Vagina (tissue), 2 donors: Measurements from ENCODE around the gene FRYL. TPM values are rescaled to one million over a fixed set of nuclear protein-coding genes. Genes with fewer than 3 reads are reported as not detected.

Source experiments
- DNase-seq, 2 donors: peaks; one replicate each; pipeline ENCODE4 v3.0.0-alpha.2; 2017; ENCODE audit errors: extremely low spot score in 2 of 2
- H3K27ac ChIP-seq: fragments of 200-600 bp; sonication (generic); one replicate; pipeline ENCODE4 v1.5.1; 2019
- H3K27me3 ChIP-seq: fragments of 200-600 bp; sonication (generic); one replicate; pipeline ENCODE4 v1.5.1; 2019
- H3K36me3 ChIP-seq, 2 donors: fragments of 200-600 bp; sonication (generic); one replicate each; pipeline ENCODE4 v1.5.1; 2017 to 2019
- H3K4me1 ChIP-seq: fragments of 200-600 bp; sonication (generic); one replicate; pipeline ENCODE4 v1.5.1; 2019
- H3K4me3 ChIP-seq, 2 donors: fragments of 200-600 bp; sonication (generic); 1 replicate in 1 of 2; 2 replicates in 1 of 2; pipeline ENCODE4 v1.5.1; 2016 to 2019
- H3K9me3 ChIP-seq: fragments of 200-600 bp; sonication (generic); one replicate; pipeline ENCODE4 v1.5.1; 2019
- POLR2A ChIP-seq, 2 donors: fragments of 450-650 bp; IDR thresholded peaks; one replicate each; pipeline ENCODE4 v1.6.1; 2017; ENCODE audit warnings: antibody characterized with exemption in 2 of 2, mild to moderate bottlenecking in 2 of 2, moderate library complexity in 2 of 2
- POLR2AphosphoS5 ChIP-seq, 2 donors: sonication (generic); formaldehyde crosslinking; IDR thresholded peaks; one replicate each; pipeline ENCODE4 v1.9.0; 2017; ENCODE audit warnings: antibody characterized with exemption in 2 of 2, mild to moderate bottlenecking in 2 of 2, low read depth in 1 of 2; ENCODE audit not compliant: insufficient read depth in 1 of 2
- intact Hi-C: fragments of 100-400 bp; cut with DNase I; formaldehyde crosslinking; loops from one replicate; pipeline ENCODE4 v1.15.1; 2023
- total RNA-seq: library from RNA; depleted of rRNA; stranded (reverse); fragments of >200 nt; gene quantifications from one replicate; pipeline ENCODE4 v1.2.3, GENCODE V29; 2016
- TF ChIP-seq, protein P1 (sequence below), 3 experiments: fragments of 450-650 bp in 2 of 3; fragments of 200-600 bp in 1 of 3; sonication (generic) in 1 of 3; IDR thresholded peaks; one replicate each; pipeline ENCODE4 v1.5.1; 2017 to 2019; ENCODE audit warnings: antibody characterized with exemption in 3 of 3, mild to moderate bottlenecking in 2 of 3, moderate library complexity in 2 of 3

The FRYL gene
- total RNA-seq, 1 donor from 2014 or later: 51.8 TPM

DNA sequence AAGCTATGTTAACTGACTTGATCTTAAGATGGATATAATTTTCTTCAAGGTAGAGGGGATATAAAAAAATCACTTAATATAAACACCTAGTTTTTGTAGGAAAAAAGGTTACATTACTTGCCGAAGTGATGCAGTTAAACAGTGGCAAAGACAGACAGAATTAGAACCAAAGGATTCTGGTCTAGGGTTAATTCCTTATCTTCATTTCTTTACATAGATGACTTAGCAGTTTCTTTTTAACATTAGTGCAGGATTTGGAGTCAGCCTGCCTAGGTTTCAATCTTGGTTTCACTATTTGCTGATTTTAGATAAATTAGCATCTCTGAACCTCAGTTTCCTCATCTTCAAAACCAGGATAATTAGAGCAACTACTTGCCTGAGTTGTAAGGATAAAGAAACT lies 275.7 kb downstream of the FRYL start:
- intact Hi-C loops: no loop called here
- Histone ChIP-seq H3K27ac (no peak overlapping the region), H3K27me3 (no peaks in the 10 kb centered on the region)

GRCh38 chr4:48504026-48504330 lies 276.1 kb downstream of the FRYL start:
- no peak for DNase-seq
- H3K27me3 ChIP-seq: no peaks in the 10 kb centered on the region
- H3K4me3 ChIP-seq: no peak overlapping the region
- TF ChIP-seq POLR2A (IDR thresholded peaks at IDR 0.05) (no peak), POLR2AphosphoS5 (IDR thresholded peaks at IDR 0.05; ENCODE audit: insufficient read depth in 1 of 2, low read depth in 1 of 2) (no peak)
- TF ChIP-seq, protein P1, sequence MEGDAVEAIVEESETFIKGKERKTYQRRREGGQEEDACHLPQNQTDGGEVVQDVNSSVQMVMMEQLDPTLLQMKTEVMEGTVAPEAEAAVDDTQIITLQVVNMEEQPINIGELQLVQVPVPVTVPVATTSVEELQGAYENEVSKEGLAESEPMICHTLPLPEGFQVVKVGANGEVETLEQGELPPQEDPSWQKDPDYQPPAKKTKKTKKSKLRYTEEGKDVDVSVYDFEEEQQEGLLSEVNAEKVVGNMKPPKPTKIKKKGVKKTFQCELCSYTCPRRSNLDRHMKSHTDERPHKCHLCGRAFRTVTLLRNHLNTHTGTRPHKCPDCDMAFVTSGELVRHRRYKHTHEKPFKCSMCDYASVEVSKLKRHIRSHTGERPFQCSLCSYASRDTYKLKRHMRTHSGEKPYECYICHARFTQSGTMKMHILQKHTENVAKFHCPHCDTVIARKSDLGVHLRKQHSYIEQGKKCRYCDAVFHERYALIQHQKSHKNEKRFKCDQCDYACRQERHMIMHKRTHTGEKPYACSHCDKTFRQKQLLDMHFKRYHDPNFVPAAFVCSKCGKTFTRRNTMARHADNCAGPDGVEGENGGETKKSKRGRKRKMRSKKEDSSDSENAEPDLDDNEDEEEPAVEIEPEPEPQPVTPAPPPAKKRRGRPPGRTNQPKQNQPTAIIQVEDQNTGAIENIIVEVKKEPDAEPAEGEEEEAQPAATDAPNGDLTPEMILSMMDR (IDR thresholded peaks at IDR 0.05): no peak
- H3K27ac ChIP-seq: no peak overlapping the region
- peaks cover 0 to 16% of the 10 kb centered on the region in 2 donors for H3K36me3 ChIP-seq
- intact Hi-C loops: no loop called here
- no peaks in the 10 kb centered on the region for H3K4me1 ChIP-seq
- H3K9me3 ChIP-seq: no peaks in the 10 kb centered on the region

More for the DNA sequence above, 275.7 kb downstream of the FRYL start:
- Histone ChIP-seq H3K4me1 (no peaks in the 10 kb centered on the region), H3K4me3 (no peak overlapping the region), H3K36me3 (peaks cover 0 to 20% of the 10 kb centered on the region in 2 donors), H3K9me3 (no peaks in the 10 kb centered on the region)
- DNase-seq: no peak
- TF ChIP-seq POLR2A (IDR thresholded peaks at IDR 0.05) (no peak), POLR2AphosphoS5 (IDR thresholded peaks at IDR 0.05; ENCODE audit: insufficient read depth in 1 of 2, low read depth in 1 of 2) (no peak)
- TF ChIP-seq, protein P1 (IDR thresholded peaks at IDR 0.05): no peak

DNA sequence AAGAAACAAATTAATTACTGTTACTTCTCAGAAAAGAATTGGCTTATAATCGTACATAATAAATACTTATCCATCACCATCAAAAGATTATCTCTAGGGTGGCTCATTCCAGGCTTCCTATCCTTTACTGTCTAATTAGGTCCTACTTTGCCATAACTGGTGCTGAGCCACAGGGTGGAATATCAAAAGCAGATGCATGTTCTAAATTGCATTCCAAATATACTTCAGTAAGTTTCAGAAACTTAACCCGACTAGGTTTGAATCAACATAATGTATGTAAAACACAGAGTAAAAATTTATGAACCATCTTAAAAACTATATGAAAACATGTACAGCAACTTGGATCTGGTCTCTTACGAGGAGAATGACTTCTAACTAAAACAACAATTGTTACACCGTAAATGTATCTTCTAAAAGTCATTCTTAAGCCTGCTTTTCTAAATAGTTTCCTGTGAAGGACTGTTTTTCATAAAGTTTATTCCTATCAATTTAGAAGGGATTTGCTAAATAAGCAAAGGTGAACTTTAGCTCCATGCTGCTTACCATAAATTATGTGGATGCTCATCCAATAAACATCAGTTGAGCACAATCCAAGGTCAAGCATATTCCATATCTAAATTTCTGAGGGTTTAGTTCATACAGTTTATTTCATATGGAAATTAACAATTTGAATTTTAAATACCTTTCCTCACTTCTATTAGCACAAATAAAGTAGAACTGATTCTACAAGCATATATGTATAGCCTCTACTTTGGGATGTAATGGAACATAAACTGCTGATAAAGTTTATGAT lies 276.6 kb downstream of the FRYL start:
- no peak for DNase-seq
- H3K36me3 ChIP-seq: peaks cover 0 to 13% of the 10 kb centered on the region in 2 donors
- no peaks in the 10 kb centered on the region for H3K27me3 ChIP-seq
- TF ChIP-seq POLR2AphosphoS5 (IDR thresholded peaks at IDR 0.05; ENCODE audit: insufficient read depth in 1 of 2, low read depth in 1 of 2) (no peak), POLR2A (IDR thresholded peaks at IDR 0.05) (no peak)
- TF ChIP-seq, protein P1 (IDR thresholded peaks at IDR 0.05): no peak
- intact Hi-C loops: no loop called here
- no peak overlapping the region for H3K27ac ChIP-seq
- no peaks in the 10 kb centered on the region for H3K4me1 ChIP-seq
- no peak overlapping the region for H3K4me3 ChIP-seq
- no peaks in the 10 kb centered on the region for H3K9me3 ChIP-seq

- peaks cover 0 to 13% of the 10 kb centered on the region in 2 donors for H3K36me3 ChIP-seq
- H3K4me1 ChIP-seq: no peaks in the 10 kb centered on the region
- no peaks in the 10 kb centered on the region for H3K9me3 ChIP-seq
- TF ChIP-seq POLR2A (IDR thresholded peaks at IDR 0.05) (no peak), POLR2AphosphoS5 (IDR thresholded peaks at IDR 0.05; ENCODE audit: insufficient read depth in 1 of 2, low read depth in 1 of 2) (no peak)
- TF ChIP-seq, protein P1 (IDR thresholded peaks at IDR 0.05): no peak
- H3K27ac ChIP-seq: no peak overlapping the region
- intact Hi-C loops: no loop called here
- H3K27me3 ChIP-seq: no peaks in the 10 kb centered on the region
- no peak for DNase-seq
- H3K4me3 ChIP-seq: no peak overlapping the region
Measured at GRCh38 chr4:48499551-48500066, 280.5 kb downstream of the FRYL start.

GRCh38 chr4:48498895-48499294 lies 281.2 kb downstream of the FRYL start:
- Histone ChIP-seq H3K27me3 (no peaks in the 10 kb centered on the region), H3K27ac (no peak overlapping the region), H3K36me3 (peaks cover 0 to 13% of the 10 kb centered on the region in 2 donors), H3K9me3 (no peaks in the 10 kb centered on the region), H3K4me3 (no peak overlapping the region), H3K4me1 (no peaks in the 10 kb centered on the region)
- DNase-seq: no peak
- no peak for TF ChIP-seq POLR2AphosphoS5 (IDR thresholded peaks at IDR 0.05; ENCODE audit: insufficient read depth in 1 of 2, low read depth in 1 of 2)
- TF ChIP-seq, protein P1 (IDR thresholded peaks at IDR 0.05): no peak
- no peak for TF ChIP-seq POLR2A (IDR thresholded peaks at IDR 0.05)
- intact Hi-C loops: no loop called here
